ENCODE data around the gene SPEF2.

The SPEF2 gene

GRCh38 chr5:35773967-35774366, 156.3 kb downstream of the SPEF2 start:
- Mint-ChIP-seq H3K36me3 (no peaks in the 10 kb centered on the region), H3K4me3 (peak overlapping the region; percentile 19), H3K4me1 (peaks cover 36% of the 10 kb centered on the region), H3K27ac (peak overlapping the region; percentile 81), H3K9me3 (no peaks in the 10 kb centered on the region)
- DNase-seq (ENCODE audit: low spot score in 2 of 2), result no peak
- peak; percentile 98 for ATAC-seq

- DNase-seq (ENCODE audit: low spot score in 2 of 2) (no peak), ATAC-seq (no peak)
- Mint-ChIP-seq H3K4me3 (no peak overlapping the region), H3K27ac (no peak overlapping the region), H3K36me3 (no peaks in the 10 kb centered on the region), H3K4me1 (peaks cover 60% of the 10 kb centered on the region), H3K9me3 (no peaks in the 10 kb centered on the region)
Observed at GRCh38 chr5:35776757-35777156, 159.1 kb downstream of the SPEF2 start.

GRCh38 chr5:35777358-35778087, 159.9 kb downstream of the SPEF2 start:
- peaks cover 60% of the 10 kb centered on the region for H3K4me1 Mint-ChIP-seq
- DNase-seq (ENCODE audit: low spot score in 2 of 2) (peak; percentile 43 to 77), ATAC-seq (peak; percentile 55)
- H3K36me3 Mint-ChIP-seq, result no peaks in the 10 kb centered on the region
- H3K27ac Mint-ChIP-seq, result peak overlapping the region; percentile 75
- no peaks in the 10 kb centered on the region for H3K9me3 Mint-ChIP-seq
- peak overlapping the region; percentile 16 for H3K4me3 Mint-ChIP-seq

- Mint-ChIP-seq H3K27ac (peak overlapping the region; percentile 75), H3K4me3 (peak overlapping the region; percentile 16), H3K36me3 (no peaks in the 10 kb centered on the region), H3K4me1 (peaks cover 59% of the 10 kb centered on the region), H3K9me3 (no peaks in the 10 kb centered on the region)
- no peak for DNase-seq (ENCODE audit: low spot score in 2 of 2)
- ATAC-seq, result no peak
Observed at GRCh38 chr5:35778259-35778769, 160.7 kb downstream of the SPEF2 start.

GRCh38 chr5:35780236-35780635, 162.6 kb downstream of the SPEF2 start:
- peaks cover 52% of the 10 kb centered on the region for H3K4me1 Mint-ChIP-seq
- H3K4me3 Mint-ChIP-seq, result peak overlapping the region; percentile 36
- H3K36me3 Mint-ChIP-seq, result peaks cover 6% of the 10 kb centered on the region
- H3K9me3 Mint-ChIP-seq, result no peaks in the 10 kb centered on the region
- DNase-seq (ENCODE audit: low spot score in 2 of 2) (no peak), ATAC-seq (no peak)
- peak overlapping the region; percentile 80 for H3K27ac Mint-ChIP-seq

- DNase-seq (ENCODE audit: low spot score in 2 of 2) (no peak), ATAC-seq (no peak)
- Mint-ChIP-seq H3K36me3 (peaks cover 12% of the 10 kb centered on the region), H3K4me3 (peak overlapping the region; percentile 36), H3K27ac (peak overlapping the region; percentile 80), H3K9me3 (no peaks in the 10 kb centered on the region), H3K4me1 (peaks cover 57% of the 10 kb centered on the region)
Observed at GRCh38 chr5:35781181-35781790, 163.6 kb downstream of the SPEF2 start.

GRCh38 chr5:35783551-35783950, 165.9 kb downstream of the SPEF2 start:
- Mint-ChIP-seq H3K4me1 (peaks cover 62% of the 10 kb centered on the region), H3K36me3 (peaks cover 12% of the 10 kb centered on the region), H3K4me3 (peak overlapping the region; percentile 37), H3K27ac (no peak overlapping the region), H3K9me3 (no peaks in the 10 kb centered on the region)
- ATAC-seq (no peak), DNase-seq (ENCODE audit: low spot score in 2 of 2) (no peak)

- no peaks in the 10 kb centered on the region for H3K9me3 Mint-ChIP-seq
- peak overlapping the region; percentile 83 for H3K27ac Mint-ChIP-seq
- DNase-seq (ENCODE audit: low spot score in 2 of 2) (peak; percentile 10 to 75), ATAC-seq (peak; percentile 91)
- H3K36me3 Mint-ChIP-seq, result peaks cover 12% of the 10 kb centered on the region
- peak overlapping the region; percentile 41 for H3K4me3 Mint-ChIP-seq
- H3K4me1 Mint-ChIP-seq, result peaks cover 57% of the 10 kb centered on the region
Observed at GRCh38 chr5:35785601-35786085, 168.0 kb downstream of the SPEF2 start.

- no peak for ATAC-seq
- Mint-ChIP-seq H3K27ac (no peak overlapping the region), H3K9me3 (no peaks in the 10 kb centered on the region), H3K36me3 (peaks cover 12% of the 10 kb centered on the region), H3K4me3 (no peak overlapping the region), H3K4me1 (peaks cover 57% of the 10 kb centered on the region)
- DNase-seq (ENCODE audit: low spot score in 2 of 2), result no peak
Observed at GRCh38 chr5:35788724-35789123, 171.1 kb downstream of the SPEF2 start.

- no peaks in the 10 kb centered on the region for H3K9me3 Mint-ChIP-seq
- peaks cover 61% of the 10 kb centered on the region for H3K4me1 Mint-ChIP-seq
- no peak for ATAC-seq
- peak overlapping the region; percentile 40 for H3K27ac Mint-ChIP-seq
- no peak for DNase-seq (ENCODE audit: low spot score in 2 of 2)
- no peak overlapping the region for H3K4me3 Mint-ChIP-seq
- peaks cover 6% of the 10 kb centered on the region for H3K36me3 Mint-ChIP-seq
Observed at GRCh38 chr5:35789732-35790456, 172.2 kb downstream of the SPEF2 start.

- Mint-ChIP-seq H3K27ac (peak overlapping the region; percentile 40), H3K9me3 (no peaks in the 10 kb centered on the region), H3K4me1 (peaks cover 63% of the 10 kb centered on the region), H3K4me3 (no peak overlapping the region), H3K36me3 (peaks cover 6% of the 10 kb centered on the region)
- DNase-seq (ENCODE audit: low spot score in 2 of 2), result no peak
- no peak for ATAC-seq
Observed at GRCh38 chr5:35790457-35790822, 172.8 kb downstream of the SPEF2 start.

- H3K4me1 Mint-ChIP-seq, result peaks cover 62% of the 10 kb centered on the region
- peaks cover 6% of the 10 kb centered on the region for H3K36me3 Mint-ChIP-seq
- peak overlapping the region; percentile 85 for H3K27ac Mint-ChIP-seq
- H3K9me3 Mint-ChIP-seq, result no peaks in the 10 kb centered on the region
- peak overlapping the region; percentile 42 for H3K4me3 Mint-ChIP-seq
- no peak for ATAC-seq
- no peak for DNase-seq (ENCODE audit: low spot score in 2 of 2)
Observed at GRCh38 chr5:35794328-35794619, 176.6 kb downstream of the SPEF2 start.

GRCh38 chr5:35794684-35795375, 177.2 kb downstream of the SPEF2 start:
- H3K4me3 Mint-ChIP-seq, result peak overlapping the region; percentile 42
- H3K27ac Mint-ChIP-seq, result peak overlapping the region; percentile 85
- DNase-seq (ENCODE audit: low spot score in 2 of 2), result peak in 1 of 2 donors; percentile 55
- H3K36me3 Mint-ChIP-seq, result peaks cover 6% of the 10 kb centered on the region
- no peaks in the 10 kb centered on the region for H3K9me3 Mint-ChIP-seq
- ATAC-seq, result peak; percentile 66
- H3K4me1 Mint-ChIP-seq, result peaks cover 56% of the 10 kb centered on the region

- ATAC-seq, result no peak
- DNase-seq (ENCODE audit: low spot score in 2 of 2), result no peak
- Mint-ChIP-seq H3K36me3 (peaks cover 12% of the 10 kb centered on the region), H3K9me3 (no peaks in the 10 kb centered on the region), H3K27ac (no peak overlapping the region), H3K4me1 (peaks cover 63% of the 10 kb centered on the region), H3K4me3 (no peak overlapping the region)
Observed at GRCh38 chr5:35799181-35799580, 181.5 kb downstream of the SPEF2 start.

- DNase-seq (ENCODE audit: low spot score in 2 of 2) (no peak), ATAC-seq (no peak)
- no peak overlapping the region for H3K27ac Mint-ChIP-seq
- no peaks in the 10 kb centered on the region for H3K9me3 Mint-ChIP-seq
- no peak overlapping the region for H3K4me3 Mint-ChIP-seq
- H3K36me3 Mint-ChIP-seq, result peaks cover 12% of the 10 kb centered on the region
- H3K4me1 Mint-ChIP-seq, result peaks cover 63% of the 10 kb centered on the region
Observed at GRCh38 chr5:35799753-35800152, 182.1 kb downstream of the SPEF2 start.

Data from stimulated activated effector memory CD8-positive, alpha-beta T cell treated with anti-CD3 and anti-CD28 coated beads, Interleukin-12 subunit alpha, Interleukin-12 subunit beta, amount 100 ng/mL, for 72 hours (primary cell).